Measurements from ENCODE around the gene SYT7.

The SYT7 gene

GRCh38 chr11:61555051-61555969, 25.6 kb downstream of the SYT7 start:
- no peak for DNase-seq (ENCODE audit: low spot score)

GRCh38 chr11:61554172-61554988, 26.5 kb downstream of the SYT7 start:
- FAIRE-seq (no peak), DNase-seq (ENCODE audit: low spot score) (no peak)

More at GRCh38 chr11:61555051-61555969, 25.6 kb downstream of the SYT7 start:
- FAIRE-seq = no peak

GRCh38 chr11:61553373-61554171, 27.3 kb downstream of the SYT7 start:
- no peak for DNase-seq (ENCODE audit: low spot score)
- FAIRE-seq = no peak

GRCh38 chr11:61552108-61552635, 28.7 kb downstream of the SYT7 start:
- FAIRE-seq (no peak), DNase-seq (ENCODE audit: low spot score) (no peak)

- no peak for FAIRE-seq
- peak; percentile 14 for DNase-seq (ENCODE audit: low spot score)
Observed at GRCh38 chr11:61551634-61552033, 29.2 kb downstream of the SYT7 start.

- DNase-seq (ENCODE audit: low spot score) (no peak), FAIRE-seq (no peak)
Observed at GRCh38 chr11:61550665-61551227, 30.1 kb downstream of the SYT7 start.

GRCh38 chr11:61549662-61550568, 31.0 kb downstream of the SYT7 start:
- FAIRE-seq = no peak
- DNase-seq (ENCODE audit: low spot score) = no peak

GRCh38 chr11:61549177-61549576, 31.7 kb downstream of the SYT7 start:
- DNase-seq (ENCODE audit: low spot score) = no peak
- no peak for FAIRE-seq

GRCh38 chr11:61547246-61547645, 33.6 kb downstream of the SYT7 start:
- FAIRE-seq (no peak), DNase-seq (ENCODE audit: low spot score) (no peak)

GRCh38 chr11:61546663-61547062, 34.2 kb downstream of the SYT7 start:
- no peak for FAIRE-seq

GRCh38 chr11:61545921-61546320, 35.0 kb downstream of the SYT7 start:
- no peak for FAIRE-seq
- DNase-seq (ENCODE audit: low spot score) = no peak

More at GRCh38 chr11:61546663-61547062, 34.2 kb downstream of the SYT7 start:
- DNase-seq (ENCODE audit: low spot score) = no peak

GRCh38 chr11:61545341-61545740, 35.5 kb downstream of the SYT7 start:
- no peak for FAIRE-seq
- no peak for DNase-seq (ENCODE audit: low spot score)

- FAIRE-seq (no peak), DNase-seq (ENCODE audit: low spot score) (no peak)
Observed at GRCh38 chr11:61544466-61544865, 36.4 kb downstream of the SYT7 start.

GRCh38 chr11:61543606-61544306, 37.1 kb downstream of the SYT7 start:
- FAIRE-seq (no peak), DNase-seq (ENCODE audit: low spot score) (peak; percentile 40)

GRCh38 chr11:61542705-61543104, 38.2 kb downstream of the SYT7 start:
- DNase-seq (ENCODE audit: low spot score) = no peak
- FAIRE-seq = no peak

GRCh38 chr11:61542024-61542461, 38.8 kb downstream of the SYT7 start:
- no peak for FAIRE-seq
- DNase-seq (ENCODE audit: low spot score) = no peak

GRCh38 chr11:61541598-61541997, 39.3 kb downstream of the SYT7 start:
- FAIRE-seq = no peak

GRCh38 chr11:61540528-61540927, 40.3 kb downstream of the SYT7 start:
- DNase-seq (ENCODE audit: low spot score) (no peak), FAIRE-seq (no peak)

More at GRCh38 chr11:61541598-61541997, 39.3 kb downstream of the SYT7 start:
- no peak for DNase-seq (ENCODE audit: low spot score)

- DNase-seq (ENCODE audit: low spot score) = no peak
- FAIRE-seq = no peak
Observed at GRCh38 chr11:61539831-61540357, 41.0 kb downstream of the SYT7 start.
